KMS-11 (cell line): ENCODE data around the gene MAP2K5.

ENCODE experiments used
- H2AFZ ChIP-seq: fragments of 200-600 bp; sonication (generic); 2 replicates; pipeline ENCODE4 v1.6.1; 2016; ENCODE audit warnings: antibody characterized with exemption, mixed run types, low read depth
- H3K27ac ChIP-seq: fragments of 200-600 bp; sonication (generic); 2 replicates; pipeline ENCODE4 v1.6.1; 2016; ENCODE audit warnings: mild to moderate bottlenecking, mixed run types
- H3K27me3 ChIP-seq: fragments of 200-600 bp; sonication (generic); 2 replicates; pipeline ENCODE4 v1.6.1; 2017; ENCODE audit warnings: mild to moderate bottlenecking, low read depth, mixed run types, moderate library complexity; ENCODE audit not compliant: insufficient read depth
- H3K36me3 ChIP-seq: fragments of 200-600 bp; sonication (generic); 2 replicates; pipeline ENCODE4 v1.6.1; 2017; ENCODE audit warnings: mild to moderate bottlenecking, mixed run types; ENCODE audit not compliant: insufficient read depth
- H3K4me1 ChIP-seq: fragments of 200-600 bp; sonication (generic); 2 replicates; pipeline ENCODE4 v1.6.1; 2016; ENCODE audit warnings: mild to moderate bottlenecking, low read depth, mixed run types; ENCODE audit not compliant: poor library complexity, severe bottlenecking
- H3K4me2 ChIP-seq: fragments of 200-600 bp; sonication (generic); 2 replicates; pipeline ENCODE4 v1.7.0; 2016; ENCODE audit warnings: mild to moderate bottlenecking, mixed run types
- H3K4me3 ChIP-seq: fragments of 200-600 bp; sonication (generic); IDR thresholded peaks from 2 replicates; pipeline ENCODE4 v1.6.1; 2017; ENCODE audit warnings: low read depth, low read length, mixed read lengths; ENCODE audit not compliant: insufficient read depth
- H3K79me2 ChIP-seq: fragments of 200-600 bp; sonication (generic); 2 replicates; pipeline ENCODE4 v1.6.1; 2016; ENCODE audit warnings: low read depth, mixed run types; ENCODE audit not compliant: insufficient read depth
- H3K9ac ChIP-seq: fragments of 200-600 bp; sonication (generic); 2 replicates; pipeline ENCODE4 v1.6.1; 2016; ENCODE audit warnings: mild to moderate bottlenecking, mixed run types
- H4K20me1 ChIP-seq: fragments of 200-600 bp; sonication (generic); 2 replicates; pipeline ENCODE4 v1.6.1; 2016; ENCODE audit warnings: mild to moderate bottlenecking, mixed run types; ENCODE audit not compliant: insufficient read depth
- TF ChIP-seq, protein P1 (sequence below): fragments of 200-600 bp; sonication (generic); conservative IDR thresholded peaks from 2 replicates; pipeline ENCODE4 v1.6.1; 2017; ENCODE audit warnings: low read depth, mild to moderate bottlenecking, antibody characterized with exemption, low read length, moderate library complexity, mixed read lengths

MAP2K5 gene

DNA sequence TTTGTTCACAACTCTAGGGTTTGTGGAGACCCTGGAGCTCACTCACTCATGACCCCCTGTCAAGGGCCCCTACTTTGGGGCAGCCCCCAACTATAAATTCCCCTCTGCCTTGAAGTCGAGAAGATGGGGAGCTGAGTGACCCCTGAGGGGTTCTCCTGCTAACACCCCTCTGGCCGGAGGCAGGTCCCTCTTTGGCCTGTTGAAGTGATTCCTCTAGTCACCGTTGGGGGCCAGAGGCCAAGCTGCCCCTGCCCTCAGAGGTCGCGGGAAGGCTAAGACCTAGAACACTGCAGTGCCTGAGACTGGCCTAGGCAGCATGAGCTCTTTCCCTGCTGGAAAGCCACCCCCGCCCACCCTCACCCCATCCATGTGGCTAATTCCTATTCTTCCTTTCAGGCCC, 267.4 kb downstream of the MAP2K5 start:
- Histone ChIP-seq H3K4me3 (no peak overlapping the region), H3K27ac (no peak overlapping the region), H4K20me1 (no peaks in the 10 kb centered on the region), H3K79me2 (no peaks in the 10 kb centered on the region), H3K4me1 (no peaks in the 10 kb centered on the region), H2AFZ (no peak overlapping the region), H3K27me3 (no peaks in the 10 kb centered on the region), H3K36me3 (no peaks in the 10 kb centered on the region), H3K9ac (no peak overlapping the region), H3K4me2 (no peak overlapping the region)
- TF ChIP-seq, protein P1, sequence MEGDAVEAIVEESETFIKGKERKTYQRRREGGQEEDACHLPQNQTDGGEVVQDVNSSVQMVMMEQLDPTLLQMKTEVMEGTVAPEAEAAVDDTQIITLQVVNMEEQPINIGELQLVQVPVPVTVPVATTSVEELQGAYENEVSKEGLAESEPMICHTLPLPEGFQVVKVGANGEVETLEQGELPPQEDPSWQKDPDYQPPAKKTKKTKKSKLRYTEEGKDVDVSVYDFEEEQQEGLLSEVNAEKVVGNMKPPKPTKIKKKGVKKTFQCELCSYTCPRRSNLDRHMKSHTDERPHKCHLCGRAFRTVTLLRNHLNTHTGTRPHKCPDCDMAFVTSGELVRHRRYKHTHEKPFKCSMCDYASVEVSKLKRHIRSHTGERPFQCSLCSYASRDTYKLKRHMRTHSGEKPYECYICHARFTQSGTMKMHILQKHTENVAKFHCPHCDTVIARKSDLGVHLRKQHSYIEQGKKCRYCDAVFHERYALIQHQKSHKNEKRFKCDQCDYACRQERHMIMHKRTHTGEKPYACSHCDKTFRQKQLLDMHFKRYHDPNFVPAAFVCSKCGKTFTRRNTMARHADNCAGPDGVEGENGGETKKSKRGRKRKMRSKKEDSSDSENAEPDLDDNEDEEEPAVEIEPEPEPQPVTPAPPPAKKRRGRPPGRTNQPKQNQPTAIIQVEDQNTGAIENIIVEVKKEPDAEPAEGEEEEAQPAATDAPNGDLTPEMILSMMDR: no peak

DNA sequence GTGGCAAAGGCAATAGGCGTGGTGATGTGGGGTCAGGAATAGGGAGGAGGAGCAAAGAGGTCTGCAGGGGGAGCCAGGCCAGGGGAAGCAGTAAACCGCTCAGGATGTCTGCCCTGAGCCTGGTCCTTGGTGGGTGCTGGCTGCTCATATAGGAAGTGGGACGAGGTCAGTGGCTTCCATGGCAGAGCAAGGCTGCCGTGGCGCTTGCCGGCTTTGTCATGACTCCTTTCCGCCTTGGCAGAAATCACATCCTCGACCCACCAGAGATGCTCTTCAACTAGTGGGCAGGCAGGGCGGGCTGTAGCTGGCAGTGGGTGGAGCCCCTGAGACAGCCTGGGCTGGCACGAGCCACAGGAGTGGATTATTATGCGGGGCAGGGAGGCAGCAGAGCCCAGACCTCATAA, 269.7 kb downstream of the MAP2K5 start:
- no peaks in the 10 kb centered on the region for H3K79me2 ChIP-seq
- TF ChIP-seq, protein P1: no peak
- H4K20me1 ChIP-seq: no peaks in the 10 kb centered on the region
- no peaks in the 10 kb centered on the region for H3K36me3 ChIP-seq
- H2AFZ ChIP-seq: no peak overlapping the region
- no peak overlapping the region for H3K27ac ChIP-seq
- H3K9ac ChIP-seq: no peak overlapping the region
- no peaks in the 10 kb centered on the region for H3K27me3 ChIP-seq
- no peak overlapping the region for H3K4me3 ChIP-seq
- no peaks in the 10 kb centered on the region for H3K4me1 ChIP-seq
- H3K4me2 ChIP-seq: no peak overlapping the region

DNA sequence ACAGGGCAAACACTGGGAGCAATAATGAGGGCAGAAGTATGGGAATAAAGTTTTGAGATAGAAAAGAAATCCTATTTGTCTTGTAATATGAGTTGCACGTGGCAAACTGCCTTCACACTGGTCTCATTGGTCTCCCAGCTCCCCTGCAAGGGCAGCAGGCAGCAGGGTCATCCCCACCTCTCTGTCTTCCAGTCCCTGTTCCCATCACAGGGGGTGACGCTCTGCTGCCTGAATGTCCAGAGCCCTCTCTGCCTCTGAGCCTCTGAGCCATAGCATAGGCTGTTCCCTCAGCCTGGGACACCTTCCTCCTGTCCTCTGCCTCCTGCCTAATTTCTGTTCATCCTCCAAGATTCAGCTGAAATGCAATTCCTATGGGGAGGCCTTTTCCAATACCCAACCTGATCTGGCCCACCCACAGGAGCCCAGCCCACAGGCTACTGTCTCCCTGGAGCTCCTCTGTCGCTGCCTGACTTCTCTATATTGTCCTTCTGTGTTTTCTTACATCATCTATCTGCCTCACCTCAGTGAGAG, 270.7 kb downstream of the MAP2K5 start:
- no peaks in the 10 kb centered on the region for H3K36me3 ChIP-seq
- H2AFZ ChIP-seq: no peak overlapping the region
- H4K20me1 ChIP-seq: no peaks in the 10 kb centered on the region
- H3K9ac ChIP-seq: no peak overlapping the region
- TF ChIP-seq, protein P1: no peak
- no peak overlapping the region for H3K4me2 ChIP-seq
- no peaks in the 10 kb centered on the region for H3K79me2 ChIP-seq
- H3K27ac ChIP-seq: no peak overlapping the region
- H3K27me3 ChIP-seq: no peaks in the 10 kb centered on the region
- no peak overlapping the region for H3K4me3 ChIP-seq
- H3K4me1 ChIP-seq: no peaks in the 10 kb centered on the region

DNA sequence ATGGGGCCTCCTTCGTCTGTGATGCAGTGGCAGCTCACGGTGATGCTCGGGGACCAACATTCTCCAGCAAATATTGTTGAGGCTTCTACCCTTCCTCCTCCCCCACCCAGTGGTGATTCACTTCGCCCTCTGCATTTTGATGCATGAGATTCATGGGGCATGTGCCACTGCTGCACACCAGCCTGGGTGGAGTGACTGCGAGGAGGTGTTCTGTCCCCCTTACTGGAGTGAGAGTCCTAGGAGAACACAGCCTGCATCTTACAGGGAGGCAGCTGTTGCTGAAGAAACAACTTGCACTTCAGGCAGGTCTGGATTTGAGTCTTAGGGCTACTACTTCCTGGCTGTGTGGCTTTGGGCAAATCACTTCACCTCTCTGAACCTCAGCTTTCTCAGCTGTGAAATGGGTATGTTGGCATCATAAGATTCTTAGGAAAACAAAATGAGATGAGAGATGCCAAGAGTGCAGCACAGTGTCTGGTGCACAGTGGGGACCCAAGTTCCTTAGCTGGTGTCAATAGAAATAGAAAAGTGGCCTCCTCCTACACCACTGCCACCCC, 272.6 kb downstream of the MAP2K5 start:
- Histone ChIP-seq H3K4me3 (no peak overlapping the region), H3K79me2 (no peaks in the 10 kb centered on the region), H3K4me2 (no peak overlapping the region), H4K20me1 (no peaks in the 10 kb centered on the region), H3K36me3 (no peaks in the 10 kb centered on the region), H3K4me1 (no peaks in the 10 kb centered on the region), H3K27me3 (no peaks in the 10 kb centered on the region), H3K9ac (no peak overlapping the region), H2AFZ (no peak overlapping the region), H3K27ac (no peak overlapping the region)
- TF ChIP-seq, protein P1: no peak
